HCT116 (cell line): ENCODE measurements around the gene TRMU. TPM values are rescaled to one million over a fixed set of nuclear protein-coding genes. Genes with fewer than 3 reads are reported as not detected.

ENCODE experiments used
- ATAC-seq: fragments of 200-7000 bp; cut with Tn5 transposase; 2 replicates; pipeline ENCODE4 v1.9.1; 2020; ENCODE audit warnings: mild to moderate bottlenecking, moderate library complexity
- BruUV-seq: library from RNA; stranded (reverse); fragments of 400-500 nt; replicated peaks from 2 replicates; lab custom pipeline; 2021; lab: Mats Ljungman, UMichigan
- CTCF ChIA-PET: fragments of 300-600 bp; sonication (Branson Sonifier 250); formaldehyde crosslinking; loops from one replicate; lab custom pipeline; 2021; ENCODE audit warnings: antibody characterized with exemption; lab: Charles Lee
- POLR2A ChIA-PET: fragments of 300-600, 350-600 bp; sonication (Branson Sonifier 250); formaldehyde crosslinking; loops from one replicate; lab custom pipeline; 2021; ENCODE audit warnings: antibody characterized with exemption; lab: Charles Lee
- RAD21 ChIA-PET, 2 experiments: fragments of 300-600 bp; sonication (Branson Sonifier 250); formaldehyde crosslinking; loops; one replicate each; lab custom pipeline; 2023; ENCODE audit warnings: low total read pairs in 2 of 2; ENCODE audit not compliant: uncharacterized antibody in 2 of 2, unreplicated experiment in 2 of 2, low non-redundant PET in 1 of 2; lab: Charles Lee
- DNase-seq: peaks from one replicate; pipeline ENCODE4 v3.0.0-alpha.2; 2010; ENCODE audit warnings: low read depth, low spot score
- H2AFZ ChIP-seq: fragments of 200-600 bp; shearing (Covaris generic), sonication (generic); 2 replicates; pipeline ENCODE4 v1.6.1; 2017; ENCODE audit warnings: low read depth, mixed run types, mixed read lengths, antibody characterized with exemption, low read length; ENCODE audit not compliant: poor library complexity, severe bottlenecking
- H3K27ac ChIP-seq: 2 replicates; pipeline ENCODE4 v1.5.1; 2012; ENCODE audit warnings: low read depth, low read length
- H3K27me3 ChIP-seq: fragments of 200-600 bp; sonication (generic); 2 replicates; pipeline ENCODE4 v1.6.1; 2016; ENCODE audit warnings: mixed run types, low read length, mixed read lengths; ENCODE audit not compliant: insufficient read depth
- H3K36me3 ChIP-seq, 2 experiments: fragments of 200-500 bp in 1 of 2; fragments of 200-600 bp in 1 of 2; sonication (Bioruptor generic) in 1 of 2; sonication (generic) in 1 of 2; 2 replicates each; pipeline versions ENCODE4 v1.5.1 to v1.6.1; 2014 to 2016; ENCODE audit warnings: low read length in 2 of 2, inconsistent platforms in 1 of 2, mixed read lengths in 1 of 2, mixed run types in 1 of 2; ENCODE audit not compliant: insufficient read depth in 2 of 2, control insufficient read depth in 1 of 2
- H3K4me1 ChIP-seq, 2 experiments: fragments of 200-600 bp in 1 of 2; sonication (generic) in 1 of 2; 2 replicates each; pipeline versions ENCODE4 v1.5.1 to v1.6.1; 2012 to 2017; ENCODE audit warnings: low read length in 2 of 2, inconsistent platforms in 1 of 2, mild to moderate bottlenecking in 1 of 2, mixed read lengths in 1 of 2, mixed run types in 1 of 2, moderate library complexity in 1 of 2; ENCODE audit not compliant: insufficient read depth in 2 of 2, control insufficient read depth in 1 of 2
- H3K4me2 ChIP-seq: fragments of 200-600 bp; sonication (generic); 2 replicates; pipeline ENCODE4 v1.6.1; 2017; ENCODE audit warnings: mixed run types, low read length, mixed read lengths
- H3K4me3 ChIP-seq, 2 experiments: fragments of 200-600 bp in 1 of 2; sonication (generic) in 1 of 2; replicated peaks in 1 of 2; 2 replicates each; pipeline ENCODE4 v1.5.1; 2011 to 2016; ENCODE audit warnings: low read length in 2 of 2, control low read depth in 1 of 2, low read depth in 1 of 2, mild to moderate bottlenecking in 1 of 2, mixed read lengths in 1 of 2, mixed run types in 1 of 2
- H3K79me2 ChIP-seq: fragments of 200-600 bp; sonication (generic); 2 replicates; pipeline ENCODE4 v1.6.1; 2017; ENCODE audit warnings: mild to moderate bottlenecking, mixed run types, low read length, moderate library complexity, mixed read lengths; ENCODE audit not compliant: insufficient read depth
- H3K9ac ChIP-seq: fragments of 200-600 bp; sonication (generic); 2 replicates; pipeline ENCODE4 v1.6.1; 2016; ENCODE audit warnings: low read length, mixed read lengths
- H3K9me2 ChIP-seq: fragments of 200-600 bp; sonication (generic), shearing (Covaris generic); 2 replicates; pipeline ENCODE4 v1.6.1; 2017; ENCODE audit warnings: mixed run types, mild to moderate bottlenecking, moderate library complexity; ENCODE audit not compliant: insufficient read depth
- H3K9me3 ChIP-seq, 2 experiments: fragments of 200-500 bp in 1 of 2; fragments of 200-600 bp in 1 of 2; sonication (Bioruptor generic) in 1 of 2; sonication (generic) in 1 of 2; 2 replicates each; pipeline ENCODE4 v1.6.1; 2014 to 2017; ENCODE audit warnings: low read length in 2 of 2, mixed read lengths in 2 of 2, inconsistent platforms in 1 of 2, low read depth in 1 of 2, mild to moderate bottlenecking in 1 of 2, mixed run types in 1 of 2, moderate library complexity in 1 of 2; ENCODE audit not compliant: control insufficient read depth in 1 of 2, insufficient read depth in 1 of 2
- H4K20me1 ChIP-seq: fragments of 200-600 bp; sonication (generic), shearing (Covaris generic); 2 replicates; pipeline ENCODE4 v1.6.1; 2017; ENCODE audit warnings: mixed run types, mild to moderate bottlenecking, moderate library complexity; ENCODE audit not compliant: insufficient read depth
- CBX3 ChIP-seq: IDR thresholded peaks from 2 replicates; pipeline ENCODE4 v1.6.1; 2012; ENCODE audit warnings: low read depth
- FOSL1 ChIP-seq: IDR thresholded peaks from 2 replicates; pipeline ENCODE4 v1.6.1; 2012; ENCODE audit warnings: low read depth
- SP1 ChIP-seq: IDR thresholded peaks from 2 replicates; pipeline ENCODE4 v1.6.1; 2012; ENCODE audit warnings: low read depth
- SRF ChIP-seq: IDR thresholded peaks from 2 replicates; pipeline ENCODE4 v1.6.1; 2012; ENCODE audit warnings: low read depth
- TCF7L2 ChIP-seq: IDR thresholded peaks from 2 replicates; pipeline ENCODE4 v1.7.0; 2011; ENCODE audit warnings: borderline replicate concordance, inconsistent platforms; ENCODE audit not compliant: insufficient read depth, insufficient read length; ENCODE audit errors: extremely low read depth
- ZBTB33 ChIP-seq: IDR thresholded peaks from 2 replicates; pipeline ENCODE4 v1.6.1; 2011; ENCODE audit warnings: mild to moderate bottlenecking, low read length, moderate library complexity; ENCODE audit not compliant: insufficient replicate concordance; ENCODE audit errors: extremely low read depth
- ZFX ChIP-seq: fragments of 450-650 bp; IDR thresholded peaks from 2 replicates; pipeline ENCODE4 v1.6.1; 2017
- ZNF274 ChIP-seq: fragments of 200-500 bp; sonication (Bioruptor generic); IDR thresholded peaks from 2 replicates; pipeline ENCODE4 v1.6.1; 2014; ENCODE audit warnings: mild to moderate bottlenecking, low read depth, low read length, inconsistent platforms
- intact Hi-C: fragments of 100-400 bp; cut with micrococcal nuclease; formaldehyde crosslinking; loops from 2 replicates; pipeline ENCODE4 v1.10.0; 2022
- total RNA-seq: library from RNA; stranded (reverse); gene quantifications from one replicate; pipeline ENCODE4 v1.2.1, GENCODE V29; 2021; ENCODE audit not compliant: unreplicated experiment

The TRMU gene
- total RNA-seq, 1 experiment from 2014 or later = 65.4 TPM

DNA sequence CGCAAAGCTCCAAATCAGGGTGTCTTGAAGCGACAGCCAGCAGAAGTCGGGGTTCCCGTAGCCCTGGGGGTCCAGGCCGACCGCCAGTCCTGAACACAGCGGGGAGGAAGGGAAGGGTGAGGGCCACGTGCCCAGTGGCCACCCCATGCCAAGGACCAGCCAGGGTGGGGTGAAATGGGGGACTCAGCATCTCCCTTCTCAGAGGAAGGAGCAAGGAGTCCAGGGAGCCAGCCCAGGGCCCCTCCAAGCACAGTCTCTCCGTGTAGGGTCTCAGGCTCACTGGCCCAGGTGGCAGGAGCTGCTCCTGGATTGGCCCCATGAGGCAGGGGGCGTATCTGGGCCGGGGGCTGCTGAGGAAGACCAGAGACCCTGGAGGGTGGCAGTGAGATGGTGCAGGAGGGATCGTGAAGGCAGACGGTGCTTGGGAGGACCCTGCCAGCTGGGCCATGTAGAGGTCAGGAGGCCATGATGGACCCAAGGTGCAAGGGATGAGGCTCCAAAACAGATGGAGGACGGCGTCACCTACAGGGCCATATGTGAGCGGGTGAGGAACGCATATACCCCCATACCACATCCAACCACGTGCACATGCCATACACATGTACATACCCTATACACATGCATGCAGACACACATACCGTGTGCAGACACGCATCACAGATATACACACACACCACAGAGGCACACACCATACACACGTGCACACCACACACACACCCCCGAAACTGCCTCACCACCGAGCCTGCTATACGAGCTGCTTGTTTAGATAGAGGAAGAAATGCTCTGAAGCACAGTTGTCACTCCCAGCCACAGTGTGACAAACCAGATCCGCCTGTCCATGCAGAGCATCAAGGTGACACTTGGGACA is 34.4 kb downstream of the TRMU start:
- ATAC-seq (no peak), DNase-seq (no peak)
- intact Hi-C loops = no loop called here
- POLR2A ChIA-PET = no interaction called here
- Histone ChIP-seq H3K36me3 (no peaks in the 10 kb centered on the region), H3K4me2 (no peak overlapping the region), H3K4me1 (peaks cover 4 to 18% of the 10 kb centered on the region in 2 experiments; a peak in 3 of 4 replicates), H3K4me3 (no peak overlapping the region), H4K20me1 (no peaks in the 10 kb centered on the region), H3K9ac (no peak overlapping the region), H2AFZ (no peak overlapping the region), H3K27ac (no peak overlapping the region), H3K79me2 (no peaks in the 10 kb centered on the region), H3K27me3 (no peaks in the 10 kb centered on the region), H3K9me3 (no peaks in the 10 kb centered on the region; a peak in 1 of 4 replicates), H3K9me2 (no peaks in the 10 kb centered on the region)
- no TSS peak for BruUV-seq
- TF ChIP-seq ZFX (no peak), FOSL1 (no peak), SP1 (no peak), CBX3 (no peak), ZNF274 (no peak), ZBTB33 (no peak), TCF7L2 (no peak), SRF (no peak)
- CTCF ChIA-PET = interaction anchor here (4.1 kb wide), 1 partner anchor 171 kb away, joined by 146 read pairs; the partner anchor contains the start of gene CELSR1
- RAD21 ChIA-PET = no interaction called here
